ENCODE measurements around the gene RASGRP3. TPM values are rescaled to one million over a fixed set of nuclear protein-coding genes. Genes with fewer than 3 reads are reported as not detected.

Gene RASGRP3
- polyA plus RNA-seq, 1 of the 3 experiments (the other 2 are of a cell fraction), result 72.5 TPM

GRCh38 chr2:33526132-33526531, 49.7 kb downstream of the RASGRP3 start:
- peaks cover 0 to 3% of the 10 kb centered on the region in 2 experiments; a peak in 2 of 4 replicates for H3K4me1 ChIP-seq (ENCODE audit: control insufficient read depth in 1 of 2, insufficient read depth in 2 of 2, low read depth in 1 of 2, low read length in 1 of 2)
- no peak overlapping the region for H3K27ac ChIP-seq (ENCODE audit: low read depth in 2 of 2, low read length in 1 of 2)
- DNase-seq, result no peak
- no peak overlapping the region for H3K4me3 ChIP-seq (ENCODE audit: low read depth in 2 of 2, low read length in 1 of 2)
- 17% methylated on average over 2 of the region's 2 CpGs for WGBS (ENCODE audit: low lambda C conversion rate)
- H3K36me3 ChIP-seq (replicated peaks in 1 of 2; ENCODE audit: control insufficient read depth in 1 of 2, insufficient read depth in 2 of 2, low read length in 1 of 2), result peaks cover 2% of the 10 kb centered on the region in 2 experiments
- ChIA-PET CTCF (no interaction called here), POLR2A (no interaction called here)
- H3K4me2 ChIP-seq, result no peak overlapping the region
- H4K20me1 ChIP-seq (ENCODE audit: insufficient read depth), result no peaks in the 10 kb centered on the region
- no peaks in the 10 kb centered on the region for H3K9me3 ChIP-seq
- TF ChIP-seq ELF1 (IDR thresholded peaks at IDR 0.05) (no peak), TCF12 (IDR thresholded peaks at IDR 0.05) (0 out of 2 replicates have a peak, but pooled peaks have one; percentile 4), CTCF (IDR thresholded peaks at IDR 0.05) (no peak)
- no peaks in the 10 kb centered on the region for H3K9me2 ChIP-seq
- H3K27me3 ChIP-seq (ENCODE audit: insufficient read depth), result no peaks in the 10 kb centered on the region
- H3F3A ChIP-seq (replicated peaks; ENCODE audit: insufficient read depth), result peaks cover 29% of the 10 kb centered on the region
- no peaks in the 10 kb centered on the region for H3K79me2 ChIP-seq (ENCODE audit: insufficient read depth)
- H2AFZ ChIP-seq (ENCODE audit: low read depth), result peak overlapping the region; percentile 26; the same call in 1 of the 2 replicates
- H3K9ac ChIP-seq, result no peak overlapping the region

GRCh38 chr2:33526921-33527320, 50.5 kb downstream of the RASGRP3 start:
- Histone ChIP-seq H3K4me3 (ENCODE audit: low read depth in 2 of 2, low read length in 1 of 2) (no peak overlapping the region), H3K9me2 (no peaks in the 10 kb centered on the region), H3K4me2 (no peak overlapping the region), H3K9me3 (no peaks in the 10 kb centered on the region), H3K9ac (no peak overlapping the region), H3K27me3 (ENCODE audit: insufficient read depth) (no peaks in the 10 kb centered on the region), H2AFZ (ENCODE audit: low read depth) (no peak overlapping the region), H4K20me1 (ENCODE audit: insufficient read depth) (no peaks in the 10 kb centered on the region), H3K27ac (ENCODE audit: low read depth in 2 of 2, low read length in 1 of 2) (no peak overlapping the region), H3K36me3 (replicated peaks in 1 of 2; ENCODE audit: control insufficient read depth in 1 of 2, insufficient read depth in 2 of 2, low read length in 1 of 2) (peaks cover 5 to 6% of the 10 kb centered on the region in 2 experiments), H3K4me1 (ENCODE audit: control insufficient read depth in 1 of 2, insufficient read depth in 2 of 2, low read depth in 1 of 2, low read length in 1 of 2) (peaks cover 0 to 10% of the 10 kb centered on the region in 2 experiments; a peak in 2 of 4 replicates), H3K79me2 (ENCODE audit: insufficient read depth) (no peaks in the 10 kb centered on the region), H3F3A (replicated peaks; ENCODE audit: insufficient read depth) (peaks cover 27% of the 10 kb centered on the region)
- WGBS (ENCODE audit: low lambda C conversion rate), result 75% methylated on average over 5 of the region's 5 CpGs
- DNase-seq, result no peak
- ChIA-PET CTCF (no interaction called here), POLR2A (no interaction called here)
- TF ChIP-seq IRF3 (IDR thresholded peaks at IDR 0.05; ENCODE audit: low read depth, low read length) (no peak), TEAD4 (IDR thresholded peaks at IDR 0.05; ENCODE audit: borderline replicate concordance, insufficient read depth) (no peak), MEF2A (IDR thresholded peaks at IDR 0.05; ENCODE audit: borderline replicate concordance, low read depth) (no peak), POLR2AphosphoS5 (IDR thresholded peaks at IDR 0.05; ENCODE audit: low read depth, low read length) (no peak), REST (IDR thresholded peaks at IDR 0.05; ENCODE audit: low read depth, low read length) (no peak), RXRA (IDR thresholded peaks at IDR 0.05; ENCODE audit: borderline replicate concordance, low read depth) (no peak), YY1 (IDR thresholded peaks at IDR 0.05; ENCODE audit: low read depth) (no peak), CTCF (IDR thresholded peaks at IDR 0.05) (no peak)

All from SK-N-SH (cell line).